Activated CD4-positive, alpha-beta T cell treated with anti-CD3 and anti-CD28 coated beads, Interleukin-2, Interleukin-6, amounts not matched to agents 100 ng/mL and 50 ng/mL, durations not matched to agents 16 hours and 8 hours (primary cell): ENCODE measurements around the gene PLCL1.
A peak's percentile ranks its signal among the peaks of the same experiment; 100 is the strongest.

Experiments
- DNase-seq: peaks from one replicate; pipeline ENCODE4 v3.0.0-alpha.2; 2020

The PLCL1 gene

GRCh38 chr2:197889041-197889440 lies 84.6 kb downstream of the PLCL1 start:
- DNase-seq = peak; percentile 74

GRCh38 chr2:197890168-197890567 lies 85.8 kb downstream of the PLCL1 start:
- DNase-seq = no peak

DNA sequence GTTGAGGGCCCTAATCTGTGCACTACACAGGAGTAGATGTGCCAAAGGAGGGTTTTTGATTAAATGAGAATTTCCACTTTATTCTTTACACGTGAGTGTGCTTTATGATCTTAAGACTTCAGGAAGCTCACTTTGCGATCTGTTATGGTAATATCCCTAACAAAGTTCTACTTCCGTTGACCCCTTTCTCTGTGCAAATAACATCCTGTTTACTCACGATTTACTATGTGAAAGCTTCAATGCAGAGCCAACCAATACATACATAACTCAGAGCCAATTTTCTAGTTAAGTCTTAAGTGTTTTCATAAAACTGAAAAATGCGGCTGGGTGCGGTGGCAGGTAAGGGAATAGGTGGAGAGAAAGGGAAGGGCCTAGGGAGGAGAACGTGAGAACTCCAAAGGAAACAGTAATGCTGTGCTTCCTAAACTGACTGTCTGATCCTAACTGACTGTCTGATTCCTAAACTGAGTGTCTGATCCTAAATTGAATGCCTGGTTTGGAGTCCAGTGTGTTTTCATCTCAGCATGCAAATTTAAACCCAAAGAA lies 87.6 kb downstream of the PLCL1 start:
- peak; percentile 7 for DNase-seq

DNA sequence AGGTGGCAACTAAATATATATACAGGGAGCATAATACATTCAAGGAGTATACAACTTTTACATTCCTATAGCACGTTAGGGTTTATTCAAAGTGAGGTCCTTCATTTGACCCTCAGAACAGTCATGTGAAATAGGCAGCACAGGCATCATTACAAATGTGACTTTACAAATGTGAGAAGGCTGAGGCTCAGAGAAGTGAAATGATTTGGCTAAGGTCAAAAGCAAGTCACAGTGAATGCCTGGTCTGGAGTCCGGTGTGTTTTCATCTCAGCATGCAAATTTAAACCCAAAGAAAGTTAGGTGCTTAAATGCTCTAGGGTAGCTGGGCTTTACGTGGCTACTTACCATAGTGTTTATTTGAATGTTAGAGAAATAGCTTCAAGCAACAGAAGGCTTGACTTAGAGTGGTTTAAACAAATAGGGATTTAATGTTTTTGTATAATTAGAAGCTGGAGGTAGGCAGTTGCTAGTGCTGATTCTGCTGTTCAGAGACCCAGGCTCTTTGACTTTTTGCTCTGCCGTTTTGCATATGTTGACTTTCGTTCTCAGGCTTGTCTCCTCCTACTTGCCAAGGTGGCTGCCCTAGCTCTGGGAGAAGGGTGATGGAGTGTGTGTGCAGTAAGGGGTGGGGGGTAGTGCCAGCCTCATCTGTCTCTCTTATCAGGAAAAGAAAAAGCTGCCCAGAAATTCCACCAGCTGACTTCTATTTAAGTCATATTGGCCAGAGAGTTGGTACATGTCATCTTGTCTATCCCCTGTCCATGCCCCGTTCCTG lies 89.2 kb downstream of the PLCL1 start:
- no peak for DNase-seq

DNA sequence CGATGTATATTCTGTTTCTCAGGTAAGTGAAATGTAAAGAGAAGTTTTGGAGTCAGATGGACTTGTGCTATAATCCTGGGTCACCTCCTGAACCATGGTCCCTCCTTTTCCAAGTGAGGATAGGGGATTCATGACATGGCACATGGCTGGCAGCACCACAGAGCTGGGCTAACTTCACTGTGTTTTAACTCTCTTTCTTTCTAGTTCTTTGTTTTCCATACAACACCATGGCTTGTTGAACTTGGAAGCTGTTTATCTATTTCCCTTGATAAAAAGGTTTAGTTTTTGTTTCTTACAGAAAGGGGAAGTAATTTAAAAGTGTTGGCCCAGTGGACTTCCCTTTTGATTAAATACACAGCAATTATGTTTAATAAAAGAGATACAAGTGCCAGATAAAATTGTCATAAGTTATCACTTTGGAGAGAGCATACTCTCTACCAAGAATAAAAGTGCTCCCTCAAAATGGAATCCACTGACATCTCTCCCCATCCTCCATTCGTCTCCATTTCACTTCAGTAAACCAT lies 90.4 kb downstream of the PLCL1 start:
- no peak for DNase-seq

- DNase-seq = no peak
Measured at GRCh38 chr2:197897960-197898678, 93.7 kb downstream of the PLCL1 start.

DNA sequence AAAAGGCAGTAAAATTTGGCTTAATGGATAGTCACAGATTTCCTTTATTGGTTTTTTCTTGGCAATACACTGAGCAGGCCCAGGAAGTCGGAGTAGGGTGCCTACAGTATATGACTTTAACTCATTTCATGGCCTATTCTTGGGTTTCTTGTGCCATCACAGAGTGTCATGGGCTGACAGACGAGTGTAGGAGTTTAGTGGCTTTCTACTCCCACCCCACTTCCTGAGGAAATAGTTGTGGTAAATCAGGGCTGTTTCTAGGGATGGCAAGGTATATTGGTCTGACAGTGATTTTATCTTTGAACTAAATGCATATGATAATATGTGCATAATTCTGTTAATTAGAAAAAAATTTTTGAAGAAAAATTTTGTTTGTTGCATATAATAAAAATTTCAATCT lies 100.1 kb downstream of the PLCL1 start:
- peak; percentile 50 for DNase-seq

DNA sequence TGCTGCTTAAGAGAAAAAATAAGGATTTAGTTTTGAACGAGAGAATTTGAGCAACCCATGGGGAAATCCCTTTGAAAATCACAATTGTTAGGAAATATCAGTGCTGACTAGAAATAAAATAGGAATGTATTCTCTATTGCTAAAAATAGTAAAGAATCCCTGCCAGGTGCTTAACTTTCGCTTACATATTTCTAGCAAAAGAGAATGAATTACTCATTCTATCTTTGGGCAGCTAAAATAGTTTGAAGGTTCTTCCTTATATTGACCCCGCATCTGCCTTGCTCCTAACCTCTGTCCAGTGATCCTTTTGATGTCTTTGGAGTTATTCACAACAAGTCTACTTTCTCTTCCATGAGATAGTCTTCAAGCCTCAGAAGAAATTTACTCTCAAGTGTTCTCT lies 103.8 kb downstream of the PLCL1 start:
- no peak for DNase-seq

DNA sequence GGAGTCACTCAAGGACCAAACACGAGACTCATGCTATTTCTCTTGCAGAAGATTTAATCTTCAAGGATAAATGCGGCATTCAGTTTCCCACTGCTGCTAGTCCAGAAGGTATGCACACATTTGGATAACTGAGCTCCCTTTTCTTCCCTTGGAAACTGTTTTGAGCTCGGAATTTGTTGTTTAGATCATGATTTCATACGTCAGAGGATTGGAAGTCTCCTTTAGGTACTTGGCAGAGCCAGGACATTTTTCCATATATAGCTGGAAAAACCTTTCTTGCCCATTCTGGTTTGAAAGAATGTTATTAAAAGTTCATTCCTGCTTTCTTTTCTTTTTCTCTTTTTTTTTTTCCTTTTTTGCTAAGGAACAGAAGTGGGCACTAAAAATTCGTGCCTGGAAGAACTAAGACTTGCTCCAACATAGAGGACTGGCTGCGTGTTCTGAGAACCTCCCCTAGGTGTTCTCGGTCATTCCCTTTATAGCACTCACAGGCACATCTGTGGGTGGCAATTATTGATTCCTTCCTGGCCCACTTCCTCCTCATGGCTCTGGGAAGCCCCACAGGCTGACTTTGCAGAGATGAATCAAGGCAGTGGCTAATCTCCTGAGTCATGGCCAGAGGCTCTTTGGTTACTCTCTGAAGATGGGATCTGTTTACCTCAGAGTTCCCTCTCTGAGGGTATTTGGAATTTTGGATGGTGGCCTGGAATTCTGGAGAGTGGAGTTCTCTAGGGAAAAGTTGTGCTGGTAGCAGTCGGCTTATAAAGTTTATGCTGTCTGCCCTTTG lies 104.8 kb downstream of the PLCL1 start:
- DNase-seq = no peak

DNA sequence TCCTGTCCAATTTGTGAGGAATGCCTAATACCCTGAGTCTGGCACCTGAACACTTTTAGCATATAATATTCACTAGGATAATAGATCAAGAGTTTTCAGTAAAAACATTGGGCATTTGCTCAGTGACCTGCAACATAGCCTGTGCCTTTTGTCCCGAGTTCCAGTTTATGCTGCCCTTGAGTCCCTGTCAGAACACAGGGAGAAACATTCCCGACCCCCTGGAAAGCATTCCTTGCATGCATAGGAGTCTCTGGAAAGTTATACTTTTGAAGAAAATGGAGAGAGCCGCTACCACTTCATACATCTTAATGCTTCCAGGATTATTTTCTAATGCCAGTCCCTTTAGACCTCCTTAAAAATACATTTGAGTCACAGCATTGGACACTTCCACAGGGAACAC lies 107.3 kb downstream of the PLCL1 start:
- DNase-seq = no peak

DNA sequence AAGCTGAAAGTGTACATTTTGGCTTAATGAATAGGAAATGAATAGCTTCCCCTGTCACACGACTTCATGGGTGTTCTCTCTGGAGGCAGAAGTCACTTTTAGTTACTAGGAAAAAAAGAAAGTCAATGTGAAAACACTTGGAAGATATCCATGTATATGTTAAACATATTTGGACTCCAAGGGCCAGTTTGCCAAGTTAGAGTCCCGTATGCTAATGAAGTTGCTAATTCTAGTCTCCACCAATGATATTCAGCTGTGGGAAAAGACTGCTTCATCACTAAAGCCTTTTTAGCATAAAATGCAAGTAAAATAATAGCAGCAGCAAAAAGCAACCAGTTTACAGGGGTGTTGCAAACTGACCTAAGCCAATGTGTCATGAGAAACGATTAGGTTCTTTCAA lies 108.7 kb downstream of the PLCL1 start:
- no peak for DNase-seq

DNA sequence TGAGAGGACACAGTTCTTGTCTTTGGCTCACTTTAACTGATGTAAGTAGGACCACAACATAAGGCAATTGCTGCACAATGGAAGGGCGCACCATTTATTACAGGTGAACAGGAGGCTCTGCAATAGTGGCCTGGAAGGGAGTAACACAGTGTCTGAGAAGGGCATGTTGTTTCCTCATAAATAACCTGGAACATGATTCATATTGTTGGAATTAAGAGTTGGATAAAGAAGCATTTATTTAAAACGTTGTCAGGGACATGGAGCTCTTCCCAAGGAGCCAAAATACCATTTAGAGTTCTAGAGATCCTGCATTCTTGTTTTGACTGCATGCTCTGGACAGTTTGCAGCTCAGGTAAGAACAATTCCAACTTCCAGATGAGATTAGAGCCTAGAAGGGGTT lies 110.4 kb downstream of the PLCL1 start:
- DNase-seq = no peak

DNA sequence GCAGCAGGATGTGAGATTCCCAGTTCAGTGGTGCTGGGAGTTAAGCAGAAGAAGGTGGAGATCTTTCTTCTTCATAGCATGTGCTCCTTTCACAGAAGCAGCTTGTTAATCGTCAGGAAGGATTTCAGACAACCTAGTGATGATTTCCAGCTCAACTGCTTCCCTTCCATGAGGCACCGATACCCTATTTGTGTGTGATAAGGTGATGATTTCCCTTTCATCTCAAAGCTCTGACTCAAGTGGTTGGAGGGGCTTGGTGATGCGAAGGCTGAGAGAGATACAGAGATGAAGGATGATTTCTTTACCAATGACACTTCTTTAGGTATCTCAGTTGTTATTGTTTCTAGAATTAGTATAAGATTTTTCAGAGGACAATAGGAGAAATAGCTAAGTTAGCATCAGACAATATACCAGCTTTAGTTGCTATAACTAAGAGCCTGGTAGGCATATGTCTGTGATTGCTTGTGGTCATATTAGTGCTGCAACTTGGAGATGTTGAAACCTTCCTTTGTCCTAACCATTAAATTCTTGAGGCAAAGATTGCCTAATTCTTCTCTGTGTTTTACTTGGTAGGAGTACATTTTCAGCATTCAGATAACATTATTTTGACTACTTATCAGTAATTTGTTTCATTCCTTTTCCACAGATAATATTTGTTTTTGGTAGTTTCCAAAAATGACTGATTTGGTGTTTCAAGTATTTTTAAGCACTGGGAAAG lies 111.3 kb downstream of the PLCL1 start:
- DNase-seq = no peak

GRCh38 chr2:197919487-197919886 lies 115.1 kb downstream of the PLCL1 start:
- DNase-seq = no peak

DNA sequence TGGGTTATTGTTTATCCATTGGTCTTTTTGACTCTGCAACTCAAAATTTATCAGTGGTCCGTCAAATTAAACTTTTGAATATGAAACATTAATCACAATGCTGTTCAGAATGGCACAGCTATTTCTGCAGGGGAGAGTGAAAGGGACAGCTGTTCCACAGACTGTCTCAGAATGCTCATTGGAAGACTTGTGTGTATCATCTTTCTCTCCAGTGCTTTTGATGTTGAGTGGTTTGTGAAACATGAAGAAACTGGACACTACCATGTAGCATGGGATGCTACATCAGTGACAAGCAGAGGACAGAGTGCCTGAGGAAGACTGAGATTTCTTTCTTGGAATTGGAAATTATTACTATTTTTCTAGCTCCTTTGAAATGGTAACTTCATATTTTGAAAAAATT lies 115.7 kb downstream of the PLCL1 start:
- DNase-seq = no peak

- no peak for DNase-seq
Measured at GRCh38 chr2:197920592-197921201, 116.3 kb downstream of the PLCL1 start.

DNA sequence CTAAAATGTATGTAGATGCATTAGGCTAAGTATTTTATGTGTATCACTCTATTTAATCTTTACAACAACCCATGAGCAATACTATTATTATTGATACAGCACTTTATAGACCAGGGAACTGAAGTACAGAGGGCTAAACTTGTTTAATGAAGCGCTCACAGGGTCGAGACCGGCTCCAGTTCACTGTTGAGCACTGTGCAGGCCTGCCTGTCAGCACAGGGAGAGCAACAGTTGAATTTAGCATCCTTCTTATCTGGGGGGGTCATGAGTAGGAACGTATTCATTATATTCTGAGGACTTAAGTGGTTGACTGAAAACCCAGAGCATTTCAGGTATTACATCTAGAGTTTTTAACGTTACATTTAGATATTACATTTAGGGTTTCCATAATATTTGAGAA lies 120.1 kb downstream of the PLCL1 start:
- no peak for DNase-seq

- DNase-seq = no peak
Measured at GRCh38 chr2:197925204-197925603, 120.8 kb downstream of the PLCL1 start.

GRCh38 chr2:197925976-197926375 lies 121.6 kb downstream of the PLCL1 start:
- DNase-seq = no peak

DNA sequence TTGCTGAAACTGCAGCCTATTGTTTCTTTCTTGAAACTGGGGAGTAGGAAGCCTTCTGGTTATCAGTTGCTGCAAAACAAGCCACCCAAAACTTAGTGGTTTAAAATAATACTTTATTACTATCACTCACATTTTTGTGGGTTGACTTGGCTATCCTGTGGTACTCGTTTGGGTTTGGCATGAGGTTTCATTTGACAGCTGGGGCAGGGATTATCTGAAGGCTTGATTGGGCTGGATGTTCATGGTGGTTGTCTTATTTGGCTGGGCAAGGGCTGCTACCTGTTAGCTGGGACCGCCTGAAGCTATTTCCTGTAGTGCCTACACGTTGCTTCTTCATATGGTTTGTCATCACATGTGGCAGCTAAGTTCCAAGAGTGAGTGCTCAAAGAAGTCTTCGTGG lies 122.3 kb downstream of the PLCL1 start:
- no peak for DNase-seq

- no peak for DNase-seq
Measured at GRCh38 chr2:197927994-197928393, 123.6 kb downstream of the PLCL1 start.
